NCI-H1436 (cell line): ENCODE measurements around the gene BMP10.

Experiments
- DNase-seq: peaks from one replicate; lab custom pipeline; 2025; lab: John Stamatoyannopoulos, UW

The BMP10 gene

GRCh38 chr2:68850524-68850923 is 20.7 kb downstream of the BMP10 start:
- no peak for DNase-seq

GRCh38 chr2:68849579-68850030 is 21.6 kb downstream of the BMP10 start:
- DNase-seq: no peak

- no peak for DNase-seq
Observed at GRCh38 chr2:68847751-68848150, 23.4 kb downstream of the BMP10 start.

GRCh38 chr2:68846091-68846490 is 25.1 kb downstream of the BMP10 start:
- no peak for DNase-seq

- DNase-seq: no peak
Observed at GRCh38 chr2:68845043-68845442, 26.2 kb downstream of the BMP10 start.

- DNase-seq: no peak
Observed at GRCh38 chr2:68839260-68839833, 31.9 kb downstream of the BMP10 start.

- no peak for DNase-seq
Observed at GRCh38 chr2:68838641-68839040, 32.6 kb downstream of the BMP10 start.

- DNase-seq: no peak
Observed at GRCh38 chr2:68837861-68838341, 33.3 kb downstream of the BMP10 start.

GRCh38 chr2:68837164-68837860 is 33.9 kb downstream of the BMP10 start:
- DNase-seq: no peak

- no peak for DNase-seq
Observed at GRCh38 chr2:68835621-68836020, 35.6 kb downstream of the BMP10 start.

- no peak for DNase-seq
Observed at GRCh38 chr2:68834737-68835376, 36.3 kb downstream of the BMP10 start.

- DNase-seq: no peak
Observed at GRCh38 chr2:68833162-68833561, 38.0 kb downstream of the BMP10 start.

- DNase-seq: no peak
Observed at GRCh38 chr2:68832233-68832869, 38.8 kb downstream of the BMP10 start.

- DNase-seq: no peak
Observed at GRCh38 chr2:68831686-68832232, 39.4 kb downstream of the BMP10 start.

- DNase-seq: no peak
Observed at GRCh38 chr2:68829749-68830148, 41.4 kb downstream of the BMP10 start.

GRCh38 chr2:68828887-68829708 is 42.1 kb downstream of the BMP10 start:
- peak; percentile 56 for DNase-seq

- DNase-seq: no peak
Observed at GRCh38 chr2:68827666-68828065, 43.5 kb downstream of the BMP10 start.

- no peak for DNase-seq
Observed at GRCh38 chr2:68825866-68826265, 45.3 kb downstream of the BMP10 start.

- DNase-seq: no peak
Observed at GRCh38 chr2:68824831-68825230, 46.4 kb downstream of the BMP10 start.

GRCh38 chr2:68822207-68822872 is 48.9 kb downstream of the BMP10 start:
- DNase-seq: no peak

- DNase-seq: no peak
Observed at GRCh38 chr2:68819556-68819955, 51.6 kb downstream of the BMP10 start.
